Panc1 (cell line): Measurements from ENCODE around the gene PARVB. TPM values are rescaled to one million over a fixed set of nuclear protein-coding genes. Genes with fewer than 3 reads are reported as not detected.

Experiments
- ATAC-seq: fragments of 200-7000 bp; cut with Tn5 transposase; 2 replicates; pipeline ENCODE4 v1.9.1; 2020; ENCODE audit warnings: mild to moderate bottlenecking, moderate library complexity
- BruUV-seq: library from RNA; stranded (reverse); fragments of 400-500 nt; replicated peaks from 2 replicates; lab custom pipeline; 2021; lab: Mats Ljungman, UMichigan
- CTCF ChIA-PET: fragments of 300-600 bp; sonication (Branson Sonifier 250); formaldehyde crosslinking; loops from one replicate; lab custom pipeline; 2022; ENCODE audit warnings: antibody characterized with exemption; lab: Charles Lee
- POLR2A ChIA-PET: fragments of 300-600 bp; sonication (Branson Sonifier 250); formaldehyde crosslinking; loops from one replicate; lab custom pipeline; 2022; ENCODE audit warnings: antibody characterized with exemption; lab: Charles Lee
- DNase-seq: peaks from one replicate; pipeline ENCODE4 v3.0.0-alpha.2; 2010; ENCODE audit warnings: low read depth, low spot score
- H3K27ac ChIP-seq: 2 replicates; pipeline ENCODE4 v1.5.1; 2011; ENCODE audit warnings: mild to moderate bottlenecking, low read length, inconsistent platforms
- H3K27me3 ChIP-seq: fragments of 200-500 bp; sonication (Bioruptor generic); 2 replicates; pipeline ENCODE4 v1.6.0; 2014; ENCODE audit warnings: low read length, inconsistent platforms; ENCODE audit not compliant: control insufficient read depth, insufficient read depth
- H3K36me3 ChIP-seq: fragments of 200-500 bp; sonication (Bioruptor generic); 2 replicates; pipeline ENCODE4 v1.5.1; 2014; ENCODE audit warnings: inconsistent platforms, mild to moderate bottlenecking, low read length, moderate library complexity; ENCODE audit not compliant: control insufficient read depth, insufficient read depth
- H3K4me1 ChIP-seq: 2 replicates; pipeline ENCODE4 v1.5.1; 2011; ENCODE audit warnings: inconsistent platforms, mild to moderate bottlenecking, low read length, moderate library complexity; ENCODE audit not compliant: control insufficient read depth, insufficient read depth
- H3K4me3 ChIP-seq, 2 experiments: 2 replicates each; pipeline ENCODE4 v1.5.1; 2011 to 2012; ENCODE audit warnings: low read depth in 2 of 2, low read length in 2 of 2, mild to moderate bottlenecking in 2 of 2, inconsistent platforms in 1 of 2, moderate library complexity in 1 of 2
- H3K9me3 ChIP-seq: fragments of 200-500 bp; sonication (Bioruptor generic); 2 replicates; pipeline ENCODE4 v1.5.1; 2014; ENCODE audit warnings: low read depth, mild to moderate bottlenecking, inconsistent platforms, low read length, moderate library complexity; ENCODE audit not compliant: control insufficient read depth, insufficient read depth
- CTCF ChIP-seq: fragments of 450-650 bp; IDR thresholded peaks from 2 replicates; pipeline ENCODE4 v1.5.1; 2017; ENCODE audit warnings: mild to moderate bottlenecking
- POLR2AphosphoS5 ChIP-seq: IDR thresholded peaks from 2 replicates; pipeline ENCODE4 v1.6.1; 2012; ENCODE audit warnings: mild to moderate bottlenecking, low read depth, low read length, moderate library complexity
- REST ChIP-seq, 2 experiments: IDR thresholded peaks; 2 replicates each; pipeline ENCODE4 v1.6.1; 2011 to 2012; ENCODE audit warnings: low read depth in 2 of 2, control low read depth in 1 of 2, low read length in 1 of 2, mild to moderate bottlenecking in 1 of 2, moderate library complexity in 1 of 2; ENCODE audit not compliant: insufficient read depth in 1 of 2
- SIN3A ChIP-seq: IDR thresholded peaks from 2 replicates; pipeline ENCODE4 v1.6.1; 2012; ENCODE audit warnings: low read depth, mild to moderate bottlenecking, low read length, moderate library complexity, borderline replicate concordance; ENCODE audit not compliant: insufficient read depth
- TCF7L2 ChIP-seq: IDR thresholded peaks from 2 replicates; pipeline ENCODE4 v1.6.1; 2011; ENCODE audit warnings: mild to moderate bottlenecking, low read depth, low read length, inconsistent platforms
- in situ Hi-C: cut with HindIII; loops from 2 replicates; pipeline ENCODE4 v1.10.0; 2016; ENCODE audit warnings: low sequenced_read_pairs, low pct_unique_long_range_greater_than_20kb
- intact Hi-C: fragments of 100-400 bp; cut with micrococcal nuclease; formaldehyde crosslinking; loops from one replicate; pipeline ENCODE4 v1.10.0; 2022; ENCODE audit not compliant: unreplicated experiment
- total RNA-seq: library from RNA; stranded (reverse); gene quantifications from one replicate; pipeline ENCODE4 v1.2.1, GENCODE V29; 2021; ENCODE audit not compliant: unreplicated experiment

The PARVB gene
- total RNA-seq, 1 experiment from 2014 or later: 28.1 TPM

- no peak for TF ChIP-seq REST (IDR thresholded peaks at IDR 0.05; ENCODE audit: insufficient read depth in 1 of 2, low read depth in 2 of 2, low read length in 1 of 2)
- TF ChIP-seq POLR2AphosphoS5: no peak
- TF ChIP-seq SIN3A: no peak
- no peak for TF ChIP-seq TCF7L2
- TF ChIP-seq CTCF: no peak
- CTCF ChIA-PET: no interaction called here
- BruUV-seq: no TSS peak
These were observed 45.9 kb downstream of the PARVB start for GRCh38 chr22:44070029-44070428.

DNA sequence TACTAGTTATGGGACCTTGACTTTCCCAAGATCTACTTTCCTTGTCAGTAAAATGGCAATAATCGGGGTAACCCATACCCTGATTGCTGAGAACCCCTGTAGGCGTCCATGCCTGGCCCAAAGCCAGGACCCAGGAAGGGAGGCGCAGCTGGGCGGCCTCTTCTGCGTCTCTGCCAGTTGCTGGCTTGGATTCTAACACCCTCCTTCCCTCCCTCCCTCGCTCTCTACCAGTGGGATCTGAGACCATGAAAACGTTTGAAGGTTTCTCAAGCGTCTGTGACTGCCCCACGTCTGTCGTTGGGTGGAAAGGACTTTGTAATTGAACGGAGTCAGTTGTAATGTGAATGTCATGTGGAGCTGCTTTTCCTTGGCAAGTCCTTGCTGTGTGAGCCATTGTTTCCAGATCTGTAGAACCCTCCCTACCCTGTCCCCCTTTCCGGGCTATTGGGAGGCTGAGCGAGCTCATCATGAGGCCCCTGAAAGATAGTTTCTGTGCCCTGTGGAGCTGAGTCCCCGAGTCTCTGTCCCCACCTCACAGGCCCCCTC lies 47.8 kb downstream of the PARVB start:
- intact Hi-C loops (no loop called here), in situ Hi-C loops (no loop called here)
- no peaks in the 10 kb centered on the region for H3K9me3 ChIP-seq
- no peaks in the 10 kb centered on the region for H3K36me3 ChIP-seq
- BruUV-seq: no TSS peak
- TF ChIP-seq TCF7L2 (no peak), POLR2AphosphoS5 (no peak), SIN3A (no peak), REST (IDR thresholded peaks at IDR 0.05; ENCODE audit: insufficient read depth in 1 of 2, low read depth in 2 of 2, low read length in 1 of 2) (no peak), CTCF (no peak)
- no peaks in the 10 kb centered on the region for H3K4me1 ChIP-seq
- no peak overlapping the region for H3K4me3 ChIP-seq
- ATAC-seq (no peak), DNase-seq (no peak)
- H3K27me3 ChIP-seq: no peaks in the 10 kb centered on the region
- CTCF ChIA-PET: interaction anchor here (0.9 kb wide), 1 partner anchor 14 kb away, joined by 3 read pairs; no protein-coding TSS in a partner anchor
- POLR2A ChIA-PET: no interaction called here
- no peak overlapping the region for H3K27ac ChIP-seq

More at GRCh38 chr22:44070029-44070428, 45.9 kb downstream of the PARVB start:
- H3K4me3 ChIP-seq: no peak overlapping the region
- POLR2A ChIA-PET: no interaction called here
- no peaks in the 10 kb centered on the region for H3K36me3 ChIP-seq
- no peak overlapping the region for H3K27ac ChIP-seq
- intact Hi-C loops: no loop called here
- in situ Hi-C loops: no loop called here
- H3K9me3 ChIP-seq: no peaks in the 10 kb centered on the region
- no peaks in the 10 kb centered on the region for H3K27me3 ChIP-seq
- ATAC-seq (no peak), DNase-seq (no peak)
- H3K4me1 ChIP-seq: no peaks in the 10 kb centered on the region
